Parathyroid adenoma (tissue), 2 donors: Measurements from ENCODE around the gene C1QL4.

Source experiments
- H2AFZ ChIP-seq: fragments of 300-600 bp; sonication (generic); one replicate; pipeline ENCODE4 v1.7.0; 2017; ENCODE audit warnings: antibody characterized with exemption, mild to moderate bottlenecking
- H3K27ac ChIP-seq: fragments of 300-600 bp; sonication (generic); one replicate; pipeline ENCODE4 v1.7.0; 2017
- H3K27me3 ChIP-seq: fragments of 300-600 bp; sonication (generic); one replicate; pipeline ENCODE4 v1.7.0; 2017; ENCODE audit warnings: low read length; ENCODE audit not compliant: control insufficient read depth, insufficient read depth
- H3K36me3 ChIP-seq: fragments of 300-600 bp; sonication (generic); one replicate; pipeline ENCODE4 v1.7.0; 2017; ENCODE audit warnings: low read length; ENCODE audit not compliant: control insufficient read depth, insufficient read depth
- H3K4me1 ChIP-seq: fragments of 300-600 bp; sonication (generic); one replicate; pipeline ENCODE4 v1.7.0; 2017; ENCODE audit warnings: control low read depth
- H3K4me2 ChIP-seq: fragments of 300-600 bp; sonication (generic); one replicate; pipeline ENCODE4 v1.7.0; 2017; ENCODE audit warnings: low read length
- H3K4me3 ChIP-seq: fragments of 300-600 bp; sonication (generic); one replicate; pipeline ENCODE4 v1.7.0; 2017; ENCODE audit warnings: low read depth, low read length
- H3K79me2 ChIP-seq: fragments of 300-600 bp; sonication (generic); one replicate; pipeline ENCODE4 v1.7.0; 2017; ENCODE audit warnings: control low read depth
- H3K9ac ChIP-seq: fragments of 300-600 bp; sonication (generic); one replicate; pipeline ENCODE4 v1.7.0; 2017; ENCODE audit warnings: mild to moderate bottlenecking
- H3K9me3 ChIP-seq: fragments of 300-600 bp; sonication (generic); one replicate; pipeline ENCODE4 v1.7.0; 2017; ENCODE audit warnings: low read length; ENCODE audit not compliant: control insufficient read depth
- CTCF ChIP-seq: fragments of 300-600 bp; sonication (generic); IDR thresholded peaks from one replicate; pipeline ENCODE4 v1.7.0; 2017; ENCODE audit warnings: antibody characterized with exemption, mild to moderate bottlenecking
- donor health status: primary hyperparathyroidism.

Gene C1QL4

GRCh38 chr12:49358483-49359141 is 21.6 kb upstream of the C1QL4 start:
- Histone ChIP-seq H3K4me1 (peaks cover 2% of the 10 kb centered on the region), H3K9me3 (no peaks in the 10 kb centered on the region), H3K27ac (no peak overlapping the region), H3K36me3 (no peaks in the 10 kb centered on the region), H2AFZ (peak overlapping the region; percentile 4), H3K27me3 (no peaks in the 10 kb centered on the region), H3K9ac (no peak overlapping the region), H3K4me2 (no peak overlapping the region), H3K4me3 (no peak overlapping the region), H3K79me2 (no peaks in the 10 kb centered on the region)
- peak; percentile 84 for TF ChIP-seq CTCF

- Histone ChIP-seq H3K4me2 (no peak overlapping the region), H3K4me1 (peaks cover 2% of the 10 kb centered on the region), H3K36me3 (no peaks in the 10 kb centered on the region), H3K27me3 (no peaks in the 10 kb centered on the region), H3K79me2 (no peaks in the 10 kb centered on the region), H2AFZ (no peak overlapping the region), H3K9ac (no peak overlapping the region), H3K4me3 (no peak overlapping the region), H3K9me3 (no peaks in the 10 kb centered on the region), H3K27ac (no peak overlapping the region)
- peak; percentile 70 for TF ChIP-seq CTCF
These were observed 20.2 kb upstream of the C1QL4 start for GRCh38 chr12:49357103-49357678.

GRCh38 chr12:49355913-49356312 is 18.9 kb upstream of the C1QL4 start:
- H3K36me3 ChIP-seq = no peaks in the 10 kb centered on the region

GRCh38 chr12:49352351-49352750 is 15.4 kb upstream of the C1QL4 start:
- no peak for TF ChIP-seq CTCF
- Histone ChIP-seq H3K4me1 (peaks cover 7% of the 10 kb centered on the region), H3K79me2 (no peaks in the 10 kb centered on the region), H3K4me3 (no peak overlapping the region), H3K9ac (no peak overlapping the region), H3K9me3 (no peaks in the 10 kb centered on the region), H3K27ac (no peak overlapping the region), H3K4me2 (no peak overlapping the region), H3K27me3 (no peaks in the 10 kb centered on the region), H2AFZ (no peak overlapping the region), H3K36me3 (no peaks in the 10 kb centered on the region)

More at GRCh38 chr12:49355913-49356312, 18.9 kb upstream of the C1QL4 start:
- Histone ChIP-seq H3K4me1 (peaks cover 2% of the 10 kb centered on the region), H3K27me3 (no peaks in the 10 kb centered on the region), H3K9me3 (no peaks in the 10 kb centered on the region), H3K27ac (no peak overlapping the region), H2AFZ (no peak overlapping the region), H3K4me2 (no peak overlapping the region), H3K4me3 (no peak overlapping the region), H3K9ac (no peak overlapping the region), H3K79me2 (no peaks in the 10 kb centered on the region)
- TF ChIP-seq CTCF = no peak

- Histone ChIP-seq H3K79me2 (no peaks in the 10 kb centered on the region), H3K9me3 (no peaks in the 10 kb centered on the region), H3K27me3 (no peaks in the 10 kb centered on the region), H3K36me3 (no peaks in the 10 kb centered on the region), H3K27ac (no peak overlapping the region), H3K4me2 (no peak overlapping the region), H2AFZ (no peak overlapping the region), H3K9ac (no peak overlapping the region), H3K4me3 (no peak overlapping the region), H3K4me1 (peaks cover 20% of the 10 kb centered on the region)
- no peak for TF ChIP-seq CTCF
These were observed 12.3 kb upstream of the C1QL4 start for GRCh38 chr12:49349266-49349665.
